H9 (cell line): ENCODE data around the gene MT1A. TPM values are rescaled to one million over a fixed set of nuclear protein-coding genes. Genes with fewer than 3 reads are reported as not detected.
"Not testable (repeated sequence)": the region's sequence is repeated elsewhere in the genome, so short reads cannot be mapped to it uniquely, and the experiment has no call there.

Source experiments
- DNase-seq: peaks from one replicate; pipeline ENCODE4 v3.0.0-alpha.2; 2017
- H2AFZ ChIP-seq: one replicate; pipeline ENCODE4 v1.6.1; 2013; ENCODE audit warnings: mild to moderate bottlenecking, low read length, control low read depth, moderate library complexity
- H2AK5ac ChIP-seq: 2 replicates; pipeline ENCODE4 v1.6.1; 2013; ENCODE audit warnings: low read length, control low read depth, mixed read lengths; ENCODE audit not compliant: insufficient read length
- H2BK120ac ChIP-seq: one replicate; pipeline ENCODE4 v1.6.1; 2013; ENCODE audit warnings: low read depth, mild to moderate bottlenecking, low read length, control low read depth, inconsistent platforms; ENCODE audit not compliant: poor library complexity, severe bottlenecking
- H2BK12ac ChIP-seq: 2 replicates; pipeline ENCODE4 v1.6.1; 2013; ENCODE audit warnings: low read length, control low read depth, mixed read lengths, low read depth; ENCODE audit not compliant: insufficient read length
- H2BK15ac ChIP-seq: 2 replicates; pipeline ENCODE4 v1.6.1; 2013; ENCODE audit warnings: low read depth, low read length, control low read depth
- H2BK20ac ChIP-seq: one replicate; pipeline ENCODE4 v1.6.1; 2013; ENCODE audit warnings: low read depth, mild to moderate bottlenecking, low read length, control low read depth, inconsistent platforms; ENCODE audit not compliant: poor library complexity, severe bottlenecking
- H2BK5ac ChIP-seq: 2 replicates; pipeline ENCODE4 v1.6.1; 2013; ENCODE audit warnings: low read length, control low read depth, mixed read lengths; ENCODE audit not compliant: insufficient read length
- H3K14ac ChIP-seq: 2 replicates; pipeline ENCODE4 v1.6.1; 2013; ENCODE audit warnings: low read length, control low read depth; ENCODE audit not compliant: insufficient read depth
- H3K18ac ChIP-seq: 2 replicates; pipeline ENCODE4 v1.6.1; 2013; ENCODE audit warnings: low read depth, mild to moderate bottlenecking, mixed read lengths, low read length, control low read depth; ENCODE audit not compliant: insufficient read length
- H3K23ac ChIP-seq: 2 replicates; pipeline ENCODE4 v1.6.1; 2013; ENCODE audit warnings: low read length, control low read depth, mixed read lengths, low read depth; ENCODE audit not compliant: insufficient read length
- H3K23me2 ChIP-seq: 2 replicates; pipeline ENCODE4 v1.6.1; 2013; ENCODE audit warnings: low read depth, mild to moderate bottlenecking, mixed read lengths, low read length, control low read depth; ENCODE audit not compliant: insufficient read length, poor library complexity, severe bottlenecking
- H3K27ac ChIP-seq: 2 replicates; pipeline ENCODE4 v1.5.1; 2013; ENCODE audit warnings: low read length, control low read depth, mixed read lengths, low read depth; ENCODE audit not compliant: insufficient read length
- H3K27me3 ChIP-seq: 2 replicates; pipeline ENCODE4 v1.6.1; 2013; ENCODE audit warnings: low read length, control low read depth, inconsistent platforms; ENCODE audit not compliant: insufficient read depth
- H3K4ac ChIP-seq: 2 replicates; pipeline ENCODE4 v1.6.1; 2013; ENCODE audit warnings: low read depth, mild to moderate bottlenecking, control low read depth, inconsistent platforms, low read length, moderate library complexity
- H3K4me1 ChIP-seq: 2 replicates; pipeline ENCODE4 v1.6.1; 2013; ENCODE audit warnings: low read length, control low read depth, inconsistent platforms; ENCODE audit not compliant: insufficient read depth
- H3K4me2 ChIP-seq: 2 replicates; pipeline ENCODE4 v1.6.1; 2013; ENCODE audit warnings: low read length, control low read depth, mixed read lengths; ENCODE audit not compliant: insufficient read length, insufficient read depth
- H3K56ac ChIP-seq: 2 replicates; pipeline ENCODE4 v1.6.1; 2013; ENCODE audit warnings: low read depth, mild to moderate bottlenecking, mixed read lengths, low read length, control low read depth; ENCODE audit not compliant: insufficient read length
- H3K79me1 ChIP-seq: 2 replicates; pipeline ENCODE4 v1.6.1; 2013; ENCODE audit warnings: low read depth, mild to moderate bottlenecking, moderate library complexity, low read length, control low read depth, inconsistent platforms; ENCODE audit not compliant: insufficient read depth, poor library complexity, severe bottlenecking
- H3K79me2 ChIP-seq: 2 replicates; pipeline ENCODE4 v1.6.1; 2013; ENCODE audit warnings: low read length, control low read depth, inconsistent platforms; ENCODE audit not compliant: insufficient read depth
- H3K9ac ChIP-seq: 2 replicates; pipeline ENCODE4 v1.6.1; 2013; ENCODE audit warnings: low read length, control low read depth, mixed read lengths; ENCODE audit not compliant: insufficient read length; ENCODE audit errors: extremely low read depth
- H3K9me3 ChIP-seq: one replicate; pipeline ENCODE4 v1.6.1; 2013; ENCODE audit warnings: low read depth, low read length, inconsistent platforms; ENCODE audit not compliant: control insufficient read depth
- H3T11ph ChIP-seq: one replicate; pipeline ENCODE4 v1.6.1; 2013; ENCODE audit warnings: mild to moderate bottlenecking, low read length, control low read depth, inconsistent platforms
- H4K20me1 ChIP-seq: one replicate; pipeline ENCODE4 v1.6.1; 2013; ENCODE audit not compliant: control insufficient read depth, insufficient read length, insufficient read depth
- H4K5ac ChIP-seq: 2 replicates; pipeline ENCODE4 v1.6.1; 2013; ENCODE audit warnings: low read depth, mild to moderate bottlenecking, mixed read lengths, low read length, control low read depth; ENCODE audit not compliant: insufficient read length
- H4K8ac ChIP-seq: replicated peaks from 2 replicates; pipeline ENCODE4 v1.6.1; 2013; ENCODE audit warnings: low read length, control low read depth, mixed read lengths, low read depth; ENCODE audit not compliant: insufficient read length
- H4K91ac ChIP-seq: 2 replicates; pipeline ENCODE4 v1.6.1; 2013; ENCODE audit warnings: low read depth, mild to moderate bottlenecking, moderate library complexity, mixed read lengths, low read length, control low read depth; ENCODE audit not compliant: insufficient read length
- H3K27ac Mint-ChIP-seq, 3 experiments: 2 replicates in 2 of 3; 3 replicates in 1 of 3; pipeline ENCODE4 v1.8.0; 2020 to 2021; ENCODE audit warnings: mixed read lengths in 3 of 3, mild to moderate bottlenecking in 1 of 3, moderate library complexity in 1 of 3
- H3K27me3 Mint-ChIP-seq: 2 replicates; pipeline ENCODE4 v1.8.0; 2021; ENCODE audit warnings: low read depth, mild to moderate bottlenecking, moderate library complexity, mixed read lengths
- H3K36me3 Mint-ChIP-seq, 3 experiments: 2 replicates in 2 of 3; 3 replicates in 1 of 3; pipeline ENCODE4 v1.8.0; 2020 to 2021; ENCODE audit warnings: low read depth in 3 of 3, mixed read lengths in 3 of 3; ENCODE audit not compliant: insufficient read depth in 1 of 3
- H3K4me1 Mint-ChIP-seq, 2 experiments: 2 replicates each; pipeline ENCODE4 v1.8.0; 2020; ENCODE audit warnings: mixed read lengths in 2 of 2
- H3K4me3 Mint-ChIP-seq, 2 experiments: 2 replicates in 1 of 2; 3 replicates in 1 of 2; pipeline ENCODE4 v1.8.0; 2020 to 2021; ENCODE audit warnings: mild to moderate bottlenecking in 2 of 2, mixed read lengths in 2 of 2, moderate library complexity in 1 of 2
- H3K9me3 Mint-ChIP-seq, 2 experiments: 2 replicates in 1 of 2; 3 replicates in 1 of 2; pipeline ENCODE4 v1.8.0; 2020; ENCODE audit warnings: mild to moderate bottlenecking in 2 of 2, mixed read lengths in 2 of 2, moderate library complexity in 1 of 2
- whole genome bisulfite sequencing: extraction: QIAGEN DNeasy Blood & Tissue Kit; methylation state at CpG from one replicate; pipeline ENCODE4 v1.1.7; 2013; ENCODE audit warnings: missing lambda C conversion rate, low lambda C conversion rate, mixed read lengths; ENCODE audit not compliant: insufficient read length; ENCODE audit errors: extremely low coverage; 5-methylcytosine and 5-hydroxymethylcytosine counted together
- total RNA-seq: library from RNA; stranded (reverse); gene quantifications from 2 replicates; pipeline ENCODE4 v1.2.1, GENCODE V29; 2021
- TF ChIP-seq, protein P1 (sequence below): fragments of 200-600 bp; sonication (generic); conservative IDR thresholded peaks from 3 replicates; pipeline ENCODE4 v1.8.0; 2021; ENCODE audit warnings: antibody characterized with exemption, mild to moderate bottlenecking

The MT1A gene
- total RNA-seq, 1 experiment from 2014 or later: not detected

DNA sequence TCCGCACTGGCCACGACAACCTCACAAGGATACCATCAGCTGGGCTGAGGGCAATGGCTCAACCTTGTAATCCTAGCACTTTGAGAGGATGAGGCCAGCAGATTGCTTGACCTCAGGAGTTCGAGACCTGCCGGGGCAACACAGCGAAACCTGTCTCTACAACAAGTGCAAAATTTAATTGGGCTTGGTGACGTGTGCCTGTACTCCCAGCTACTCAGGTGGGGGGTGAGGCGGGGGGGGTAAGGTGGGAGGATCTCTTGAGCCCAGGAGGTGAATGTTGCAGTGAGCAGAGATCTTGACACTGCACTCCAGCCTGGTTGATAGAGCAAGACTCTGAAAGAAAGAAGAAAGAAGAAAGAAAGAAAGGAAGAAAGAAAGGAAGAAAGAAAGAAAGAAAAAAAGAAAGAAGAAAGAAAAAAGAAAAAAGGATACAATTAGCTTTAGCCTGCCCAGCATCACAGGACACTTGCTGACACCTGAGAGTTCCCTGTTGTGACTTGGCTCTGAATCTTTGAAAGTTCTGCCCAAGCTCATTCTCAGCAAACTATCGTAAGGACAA, 18.0 kb upstream of the MT1A start:
- Mint-ChIP-seq H3K27me3 (peaks cover 94% of the 10 kb centered on the region), H3K4me3 (no peak overlapping the region), H3K36me3 (peaks cover 5 to 8% (median 5%) of the 10 kb centered on the region in 3 experiments), H3K4me1 (peaks cover 54 to 65% of the 10 kb centered on the region in 2 experiments), H3K9me3 (peaks cover 3 to 19% of the 10 kb centered on the region in 2 experiments; a peak in 3 of 5 replicates), H3K27ac (no peak overlapping the region)
- Histone ChIP-seq H3K18ac (no peak overlapping the region), H3K9ac (no peak overlapping the region), H3T11ph (no peak overlapping the region), H2BK5ac (no peak overlapping the region), H2AK5ac (no peak overlapping the region), H3K56ac (no peak overlapping the region), H2BK120ac (no peak overlapping the region), H3K4me2 (no peak overlapping the region), H3K4ac (no peak overlapping the region), H3K27me3 (peaks cover 59% of the 10 kb centered on the region), H2BK12ac (no peak overlapping the region), H3K27ac (no peak overlapping the region), H4K8ac (no peak overlapping the region), H3K4me1 (no peaks in the 10 kb centered on the region; the same call in 1 of the 2 replicates), H4K91ac (no peak overlapping the region), H4K5ac (no peak overlapping the region), H3K14ac (no peak overlapping the region), H4K20me1 (no peaks in the 10 kb centered on the region), H3K79me1 (no peaks in the 10 kb centered on the region), H3K79me2 (no peaks in the 10 kb centered on the region), H3K9me3 (peaks cover 6% of the 10 kb centered on the region), H2BK20ac (no peak overlapping the region), H2BK15ac (no peak overlapping the region), H3K23ac (no peak overlapping the region), H3K23me2 (peaks cover 14% of the 10 kb centered on the region), H2AFZ (no peak overlapping the region)
- no peak for DNase-seq
- WGBS: no CpG with 5 or more reads among the region's 8 CpGs
- TF ChIP-seq, protein P1, sequence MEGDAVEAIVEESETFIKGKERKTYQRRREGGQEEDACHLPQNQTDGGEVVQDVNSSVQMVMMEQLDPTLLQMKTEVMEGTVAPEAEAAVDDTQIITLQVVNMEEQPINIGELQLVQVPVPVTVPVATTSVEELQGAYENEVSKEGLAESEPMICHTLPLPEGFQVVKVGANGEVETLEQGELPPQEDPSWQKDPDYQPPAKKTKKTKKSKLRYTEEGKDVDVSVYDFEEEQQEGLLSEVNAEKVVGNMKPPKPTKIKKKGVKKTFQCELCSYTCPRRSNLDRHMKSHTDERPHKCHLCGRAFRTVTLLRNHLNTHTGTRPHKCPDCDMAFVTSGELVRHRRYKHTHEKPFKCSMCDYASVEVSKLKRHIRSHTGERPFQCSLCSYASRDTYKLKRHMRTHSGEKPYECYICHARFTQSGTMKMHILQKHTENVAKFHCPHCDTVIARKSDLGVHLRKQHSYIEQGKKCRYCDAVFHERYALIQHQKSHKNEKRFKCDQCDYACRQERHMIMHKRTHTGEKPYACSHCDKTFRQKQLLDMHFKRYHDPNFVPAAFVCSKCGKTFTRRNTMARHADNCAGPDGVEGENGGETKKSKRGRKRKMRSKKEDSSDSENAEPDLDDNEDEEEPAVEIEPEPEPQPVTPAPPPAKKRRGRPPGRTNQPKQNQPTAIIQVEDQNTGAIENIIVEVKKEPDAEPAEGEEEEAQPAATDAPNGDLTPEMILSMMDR: no peak

DNA sequence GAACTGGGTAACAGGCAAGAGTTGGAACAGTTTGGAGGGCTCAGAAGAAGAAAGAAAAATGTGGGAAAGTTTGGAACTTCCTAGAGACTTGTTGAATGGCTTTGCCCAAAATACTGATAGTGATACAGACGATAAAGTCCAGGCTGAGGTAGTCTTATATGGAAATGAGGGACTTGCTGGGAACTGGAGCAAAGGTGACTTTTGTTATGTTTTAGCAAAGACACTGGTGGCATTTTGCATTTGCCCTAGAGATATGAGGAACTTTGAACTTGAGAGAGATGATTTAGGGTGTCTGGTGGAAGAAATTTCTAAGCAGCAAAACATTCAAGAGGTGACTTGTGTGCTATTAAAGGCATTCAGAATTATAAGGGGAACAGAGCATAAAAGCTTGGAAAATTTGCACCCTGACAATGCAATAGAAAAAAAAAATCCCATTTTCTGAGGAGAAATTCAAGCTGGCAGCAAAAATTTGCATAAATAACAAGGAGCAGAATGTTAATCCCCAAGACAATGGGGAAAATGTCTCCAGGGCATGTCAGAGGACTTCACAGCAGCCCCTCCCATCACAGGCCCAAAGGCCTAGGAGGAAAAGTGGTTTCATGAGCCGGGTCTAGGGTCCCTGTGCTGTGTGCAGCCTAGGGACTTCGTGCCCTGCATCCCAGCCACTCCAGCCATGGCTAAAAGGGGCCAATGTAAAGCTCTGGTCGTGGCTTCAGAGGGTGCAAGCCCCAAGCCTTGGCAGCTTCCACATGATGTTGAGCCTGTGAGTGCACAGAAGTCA, 16.6 kb upstream of the MT1A start:
- not testable (repeated sequence) for H2BK15ac ChIP-seq, H3K4ac ChIP-seq, H3K79me1 ChIP-seq, H4K20me1 ChIP-seq, H3K79me2 ChIP-seq, H3T11ph ChIP-seq, H2BK12ac ChIP-seq, H3K36me3 Mint-ChIP-seq, H3K4me3 Mint-ChIP-seq, H3K9ac ChIP-seq, H3K56ac ChIP-seq, H3K27ac Mint-ChIP-seq, H2AFZ ChIP-seq, H3K14ac ChIP-seq, H3K9me3 ChIP-seq, H4K5ac ChIP-seq, DNase-seq, H3K4me2 ChIP-seq, H4K91ac ChIP-seq, H2BK5ac ChIP-seq, H4K8ac ChIP-seq, H2AK5ac ChIP-seq, H3K27ac ChIP-seq, H2BK120ac ChIP-seq, H3K18ac ChIP-seq, H2BK20ac ChIP-seq, H3K23ac ChIP-seq, H3K4me1 ChIP-seq
- peaks cover 59 to 73% of the 10 kb centered on the region in 2 experiments for H3K4me1 Mint-ChIP-seq
- H3K27me3 Mint-ChIP-seq: peaks cover 94% of the 10 kb centered on the region
- no CpG with 5 or more reads among the region's 4 CpGs for WGBS
- peaks cover 65% of the 10 kb centered on the region for H3K27me3 ChIP-seq
- peaks cover 17% of the 10 kb centered on the region for H3K23me2 ChIP-seq
- H3K9me3 Mint-ChIP-seq: peaks cover 3 to 19% of the 10 kb centered on the region in 2 experiments; a peak in 3 of 5 replicates
